Astrocyte of the spinal cord (primary cell): ENCODE measurements around the gene CFAP206.

Experiments
- DNase-seq: peaks from one replicate; pipeline ENCODE4 v3.0.0; 2011; ENCODE audit warnings: low read depth, low spot score
- H3K4me3 ChIP-seq: 2 replicates; pipeline ENCODE4 v1.5.1; 2011; ENCODE audit warnings: low read depth, mild to moderate bottlenecking, low read length, moderate library complexity
- CTCF ChIP-seq: IDR thresholded peaks from 2 replicates; pipeline ENCODE4 v1.5.1; 2012; ENCODE audit warnings: low read depth, mild to moderate bottlenecking, low read length, inconsistent platforms
- in situ Hi-C: cut with HindIII; loops from 2 replicates; pipeline ENCODE4 v1.10.0; 2017; ENCODE audit warnings: low sequenced_read_pairs

Gene CFAP206

GRCh38 chr6:87376643-87377042 lies 31.1 kb upstream of the CFAP206 start:
- TF ChIP-seq CTCF: no peak
- in situ Hi-C loops: no loop called here
- DNase-seq: no peak
- no peak overlapping the region for H3K4me3 ChIP-seq

- TF ChIP-seq CTCF: no peak
- DNase-seq: no peak
- in situ Hi-C loops: no loop called here
- no peak overlapping the region for H3K4me3 ChIP-seq
Measured at GRCh38 chr6:87378947-87379346, 28.8 kb upstream of the CFAP206 start.

- no peak for DNase-seq
- H3K4me3 ChIP-seq: no peak overlapping the region
- TF ChIP-seq CTCF: no peak
- in situ Hi-C loops: no loop called here
Measured at GRCh38 chr6:87382861-87383260, 24.9 kb upstream of the CFAP206 start.

- TF ChIP-seq CTCF: no peak
Measured at GRCh38 chr6:87384038-87384437, 23.7 kb upstream of the CFAP206 start.

GRCh38 chr6:87384449-87384848 lies 23.3 kb upstream of the CFAP206 start:
- no peak for TF ChIP-seq CTCF
- no peak for DNase-seq
- in situ Hi-C loops: no loop called here
- H3K4me3 ChIP-seq: no peak overlapping the region

More at GRCh38 chr6:87384038-87384437, 23.7 kb upstream of the CFAP206 start:
- H3K4me3 ChIP-seq: no peak overlapping the region
- no peak for DNase-seq
- in situ Hi-C loops: no loop called here

GRCh38 chr6:87391334-87391733 lies 16.4 kb upstream of the CFAP206 start:
- peak; percentile 48 for TF ChIP-seq CTCF
- no peak overlapping the region for H3K4me3 ChIP-seq
- DNase-seq: peak; percentile 14
- in situ Hi-C loops: no loop called here

GRCh38 chr6:87393026-87393622 lies 14.6 kb upstream of the CFAP206 start:
- DNase-seq: peak; percentile 73
- H3K4me3 ChIP-seq: no peak overlapping the region
- peak; percentile 60 for TF ChIP-seq CTCF
- in situ Hi-C loops: no loop called here
